ENCODE data around the gene CLCN7. TPM values are rescaled to one million over a fixed set of nuclear protein-coding genes. Genes with fewer than 3 reads are reported as not detected.

CLCN7 gene
- total RNA-seq, 4 donors from 2014 or later, result 33.0 to 67.7 (median 39.2) TPM

GRCh38 chr16:1455190-1456171 lies 19.3 kb downstream of the CLCN7 start:
- ATAC-seq, result no peak
- WGBS, 2 donors (ENCODE audit: low coverage in 1 of 2), result 92% methylated on average over 7 of the region's 41 CpGs; no CpG with 5 or more reads in 1 of the 2 donors
- H3K4me3 ChIP-seq, result no peak overlapping the region
- no peaks in the 10 kb centered on the region for H3K9me3 ChIP-seq
- H3K4me1 ChIP-seq, result no peaks in the 10 kb centered on the region
- no peaks in the 10 kb centered on the region for H3K27me3 ChIP-seq
- H3K36me3 ChIP-seq, result peaks cover 0 to 96% of the 10 kb centered on the region in 2 donors
- TF ChIP-seq EP300 (IDR thresholded peaks at IDR 0.05) (no peak), POLR2AphosphoS5 (IDR thresholded peaks at IDR 0.05) (no peak), POLR2A (IDR thresholded peaks at IDR 0.05) (no peak), CTCF (IDR thresholded peaks at IDR 0.05) (no peak)
- no peak overlapping the region for H3K27ac ChIP-seq

GRCh38 chr16:1454561-1454960 lies 20.3 kb downstream of the CLCN7 start:
- Histone ChIP-seq H3K27me3 (no peaks in the 10 kb centered on the region), H3K27ac (no peak overlapping the region), H3K4me1 (no peaks in the 10 kb centered on the region), H3K36me3 (peaks cover 0 to 96% of the 10 kb centered on the region in 2 donors), H3K4me3 (no peak overlapping the region), H3K9me3 (no peaks in the 10 kb centered on the region)
- no peak for ATAC-seq
- WGBS, 2 donors (ENCODE audit: low coverage in 1 of 2), result no CpG with 5 or more reads among the region's 17 CpGs
- TF ChIP-seq POLR2AphosphoS5 (IDR thresholded peaks at IDR 0.05), result no peak
- no peak for TF ChIP-seq POLR2A (IDR thresholded peaks at IDR 0.05)
- no peak for TF ChIP-seq EP300 (IDR thresholded peaks at IDR 0.05)
- TF ChIP-seq CTCF (IDR thresholded peaks at IDR 0.05), result no peak

- ATAC-seq, result no peak
- H3K4me1 ChIP-seq, result no peaks in the 10 kb centered on the region
- H3K4me3 ChIP-seq, result no peak overlapping the region
- H3K9me3 ChIP-seq, result no peaks in the 10 kb centered on the region
- H3K27me3 ChIP-seq, result no peaks in the 10 kb centered on the region
- no peak overlapping the region for H3K27ac ChIP-seq
- WGBS, 2 donors (ENCODE audit: low coverage in 1 of 2), result 96% methylated on average over 4 of the region's 19 CpGs; no CpG with 5 or more reads in 1 of the 2 donors
- H3K36me3 ChIP-seq, result peaks cover 0 to 100% of the 10 kb centered on the region in 2 donors
- no peak for TF ChIP-seq POLR2AphosphoS5 (IDR thresholded peaks at IDR 0.05)
- TF ChIP-seq CTCF (IDR thresholded peaks at IDR 0.05), result no peak
- TF ChIP-seq EP300 (IDR thresholded peaks at IDR 0.05), result no peak
- TF ChIP-seq POLR2A (IDR thresholded peaks at IDR 0.05), result no peak
Observed at GRCh38 chr16:1453316-1453715, 21.5 kb downstream of the CLCN7 start.

- H3K27ac ChIP-seq, result no peak overlapping the region
- no peaks in the 10 kb centered on the region for H3K4me1 ChIP-seq
- ATAC-seq, result no peak
- no peaks in the 10 kb centered on the region for H3K27me3 ChIP-seq
- WGBS, 2 donors (ENCODE audit: low coverage in 1 of 2), result no CpG with 5 or more reads among the region's 20 CpGs
- peaks cover 0 to 100% of the 10 kb centered on the region in 2 donors for H3K36me3 ChIP-seq
- TF ChIP-seq CTCF (IDR thresholded peaks at IDR 0.05), result no peak
- no peak for TF ChIP-seq EP300 (IDR thresholded peaks at IDR 0.05)
- no peak for TF ChIP-seq POLR2A (IDR thresholded peaks at IDR 0.05)
- no peak for TF ChIP-seq POLR2AphosphoS5 (IDR thresholded peaks at IDR 0.05)
- no peaks in the 10 kb centered on the region for H3K9me3 ChIP-seq
- no peak overlapping the region for H3K4me3 ChIP-seq
Observed at GRCh38 chr16:1452530-1452929, 22.3 kb downstream of the CLCN7 start.

Data from gastroesophageal sphincter (tissue), 4 donors.